Bone marrow (tissue), 2 donors: Measurements from ENCODE around the gene NT5E.
"Not testable (repeated sequence)": the region's sequence is repeated elsewhere in the genome, so short reads cannot be mapped to it uniquely, and the experiment has no call there.

ENCODE experiments used
- DNase-seq, 2 donors: peaks; one replicate each; lab custom pipeline; 2025; lab: John Stamatoyannopoulos, UW

Gene NT5E

GRCh38 chr6:85449818-85450759 lies at the start of gene NT5E:
TSS of gene NT5E (plus strand) at chr6:85450083. CDS start at chr6:85450140, 57 bp downstream.
- peak in 1 of 2 donors; percentile 58 for DNase-seq

DNA sequence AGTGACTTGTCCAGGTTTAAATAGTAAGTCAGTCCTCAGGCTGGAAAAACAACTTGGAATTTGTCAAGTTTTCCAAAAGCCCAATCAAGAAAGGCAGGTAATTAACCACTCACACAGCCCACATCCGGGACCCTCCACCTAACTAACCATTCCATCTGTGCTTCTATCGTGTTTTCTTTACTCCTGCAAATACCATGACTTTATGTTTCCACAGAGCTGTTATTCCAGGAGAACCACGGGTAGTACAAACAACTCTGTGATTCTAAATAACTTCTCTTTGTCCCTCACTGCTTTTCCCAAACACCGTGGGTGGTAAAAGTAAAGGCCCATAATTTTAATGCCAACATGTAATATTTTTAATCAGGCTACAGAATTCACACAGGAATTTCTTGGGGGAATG lies 49.6 kb upstream of the NT5E start:
- no peak for DNase-seq

GRCh38 chr6:85401186-85402021 lies 48.5 kb upstream of the NT5E start:
- DNase-seq = no peak

DNA sequence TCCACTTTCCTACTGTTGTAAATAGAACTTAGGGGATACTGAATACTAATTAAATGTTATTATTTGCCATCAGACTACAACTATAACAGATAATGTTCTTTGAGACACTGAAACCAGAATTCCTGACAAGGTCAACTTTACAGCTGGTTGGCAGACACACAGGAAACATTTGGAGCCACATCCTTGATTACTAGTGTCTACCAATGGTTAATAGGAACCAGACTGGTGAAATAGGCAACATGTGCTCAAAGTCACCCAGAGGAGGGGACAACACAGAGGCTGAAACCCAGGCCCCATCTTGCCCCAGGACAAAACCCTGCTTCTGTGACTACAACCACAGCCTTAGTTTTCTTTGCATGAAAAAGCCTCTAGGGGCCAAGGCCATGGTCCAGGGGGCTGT lies 47.8 kb upstream of the NT5E start:
- DNase-seq = no peak

DNA sequence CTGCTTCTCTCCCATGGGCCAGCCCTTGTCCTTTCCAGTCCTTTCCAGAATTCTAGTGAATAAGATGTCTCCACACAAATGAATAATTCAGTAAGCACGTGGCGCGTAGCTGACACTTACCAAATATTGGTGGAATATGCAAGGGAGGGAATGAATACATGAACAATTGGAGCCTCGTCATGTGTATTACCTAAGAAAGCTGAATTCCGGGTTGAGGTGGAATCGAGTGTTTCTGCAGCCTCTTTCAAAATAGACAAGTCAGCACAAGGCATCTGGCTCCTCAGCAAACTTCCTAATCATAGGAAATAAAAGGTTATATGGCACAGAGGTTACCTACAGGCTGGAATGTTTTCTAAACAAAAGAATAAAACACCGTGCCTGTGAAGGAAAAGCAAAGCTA lies 47.0 kb upstream of the NT5E start:
- no peak for DNase-seq

GRCh38 chr6:85403331-85404015 lies 46.4 kb upstream of the NT5E start:
- DNase-seq = no peak

DNA sequence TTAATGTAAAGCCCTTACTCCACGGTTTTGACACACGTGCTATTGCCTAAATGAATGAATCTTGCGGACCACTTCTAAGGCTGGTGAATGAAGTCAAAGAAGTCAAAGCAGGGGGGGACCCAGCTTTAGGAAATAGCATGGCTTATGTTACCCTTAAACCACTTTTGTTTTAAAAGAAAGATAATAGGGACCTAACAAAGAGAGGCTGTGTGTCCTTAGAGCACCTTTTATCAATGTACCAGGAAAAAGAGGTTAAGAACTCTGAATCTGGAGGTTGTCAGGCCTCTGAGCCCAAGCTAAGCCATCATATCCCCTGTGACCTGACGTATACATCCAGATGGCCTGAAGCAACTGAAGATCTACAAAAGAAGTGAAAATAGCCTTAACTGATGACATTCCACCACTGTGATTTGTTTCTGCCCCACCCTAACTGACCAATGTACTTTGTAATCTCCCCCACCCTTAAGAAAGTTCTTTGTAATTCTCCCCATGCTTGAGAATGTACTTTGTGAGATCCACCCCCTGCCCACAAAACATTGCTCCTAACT lies 45.8 kb upstream of the NT5E start:
- DNase-seq = not testable (repeated sequence)

DNA sequence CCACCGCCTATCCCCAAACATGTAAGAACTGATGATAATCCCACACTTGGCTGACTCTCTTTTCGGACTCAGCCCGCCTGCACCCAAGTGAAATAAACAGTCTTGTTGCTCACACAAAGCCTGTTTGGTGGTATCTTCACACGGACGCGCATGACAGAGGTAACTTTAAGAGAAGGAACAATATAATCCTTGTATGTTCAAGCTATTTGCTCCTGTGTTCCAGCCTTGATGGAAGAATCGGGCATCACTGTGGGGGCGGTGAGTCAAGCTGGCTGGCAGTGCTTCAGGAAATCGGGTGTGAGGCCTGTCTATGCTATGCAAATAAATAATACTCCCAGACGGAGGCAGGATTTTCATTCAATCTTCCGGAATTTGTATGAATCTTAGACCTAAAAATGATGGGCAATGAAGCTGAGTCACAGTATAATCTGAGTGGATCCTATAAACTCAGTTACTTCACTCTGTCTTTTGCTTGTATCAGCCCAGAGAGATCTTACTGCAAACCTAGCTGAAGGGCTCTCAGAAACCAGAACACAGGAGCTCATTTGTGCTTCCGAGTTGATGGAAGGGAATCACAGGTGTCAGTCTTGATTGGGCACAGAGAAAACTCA lies 45.2 kb upstream of the NT5E start:
- no peak for DNase-seq

GRCh38 chr6:85405175-85405852 lies 44.6 kb upstream of the NT5E start:
- no peak for DNase-seq

- no peak for DNase-seq
These were observed 44.1 kb upstream of the NT5E start for GRCh38 chr6:85405853-85406198.

- DNase-seq = no peak
These were observed 43.2 kb upstream of the NT5E start for GRCh38 chr6:85406641-85407075.

DNA sequence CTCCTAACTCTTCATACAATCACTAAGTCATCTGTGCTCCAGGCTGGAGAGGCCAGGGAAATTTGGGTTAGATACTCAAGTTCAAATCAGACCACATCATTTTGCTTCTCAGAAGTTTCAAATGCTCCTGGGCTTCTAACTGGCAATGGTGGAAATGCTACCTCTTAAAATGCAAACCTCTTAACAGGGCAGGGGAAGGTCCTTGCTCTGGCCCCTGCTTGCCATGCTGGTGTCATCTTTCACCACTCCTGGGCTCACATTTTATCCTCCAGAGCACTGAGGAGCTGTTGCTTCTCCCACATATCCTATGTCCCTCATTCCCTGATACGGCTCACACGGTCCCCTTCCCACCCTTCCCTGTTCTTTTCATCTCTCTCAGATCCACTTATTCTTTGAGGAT lies 41.8 kb upstream of the NT5E start:
- no peak for DNase-seq

DNA sequence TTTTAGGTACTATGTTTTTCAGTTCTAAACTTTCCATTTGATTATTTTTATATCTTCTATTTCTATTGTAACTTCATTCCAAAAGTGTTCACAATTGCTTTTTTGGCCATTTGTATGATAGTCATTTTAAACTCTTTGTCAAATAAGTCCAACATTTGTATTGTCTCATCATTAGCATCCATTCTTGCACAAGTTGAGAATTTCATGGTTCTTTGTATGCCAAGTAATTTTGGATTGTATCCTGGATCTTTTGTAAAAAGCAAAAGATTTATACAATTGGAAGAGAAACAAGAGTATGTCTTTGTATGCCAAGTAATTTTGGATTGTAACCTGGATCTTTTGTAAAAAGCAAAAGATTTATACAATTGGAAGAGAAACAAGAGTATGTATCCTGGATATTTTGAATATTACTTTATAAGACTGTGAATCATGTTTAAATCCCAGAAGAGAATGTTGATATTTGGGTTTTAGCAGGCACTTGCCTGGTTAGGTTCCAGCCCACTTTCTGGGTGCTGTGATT lies 36.9 kb upstream of the NT5E start:
- no peak for DNase-seq

- DNase-seq = no peak
These were observed 33.8 kb upstream of the NT5E start for GRCh38 chr6:85416049-85416448.

DNA sequence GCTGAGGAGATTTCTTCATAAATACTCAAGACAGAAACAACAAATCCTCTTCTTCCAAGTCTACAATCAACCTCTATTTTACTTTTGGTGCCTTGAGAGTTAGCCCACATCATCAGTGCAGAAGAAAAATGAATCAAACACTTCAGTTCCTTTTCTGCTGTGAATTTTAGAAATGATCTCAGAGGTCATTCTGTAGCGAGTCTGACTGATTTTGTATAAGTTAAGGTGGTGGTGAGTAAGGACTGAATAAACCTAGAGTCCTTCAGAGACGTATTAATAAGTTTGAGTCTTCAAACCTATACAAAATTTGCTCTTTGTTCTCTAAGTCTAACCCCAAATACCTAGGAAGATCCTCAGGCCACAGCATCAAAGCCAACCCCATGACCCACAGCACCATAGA lies 33.1 kb upstream of the NT5E start:
- DNase-seq = no peak

GRCh38 chr6:85417336-85417735 lies 32.5 kb upstream of the NT5E start:
- DNase-seq = no peak

- DNase-seq = no peak
These were observed 31.8 kb upstream of the NT5E start for GRCh38 chr6:85418059-85418458.

DNA sequence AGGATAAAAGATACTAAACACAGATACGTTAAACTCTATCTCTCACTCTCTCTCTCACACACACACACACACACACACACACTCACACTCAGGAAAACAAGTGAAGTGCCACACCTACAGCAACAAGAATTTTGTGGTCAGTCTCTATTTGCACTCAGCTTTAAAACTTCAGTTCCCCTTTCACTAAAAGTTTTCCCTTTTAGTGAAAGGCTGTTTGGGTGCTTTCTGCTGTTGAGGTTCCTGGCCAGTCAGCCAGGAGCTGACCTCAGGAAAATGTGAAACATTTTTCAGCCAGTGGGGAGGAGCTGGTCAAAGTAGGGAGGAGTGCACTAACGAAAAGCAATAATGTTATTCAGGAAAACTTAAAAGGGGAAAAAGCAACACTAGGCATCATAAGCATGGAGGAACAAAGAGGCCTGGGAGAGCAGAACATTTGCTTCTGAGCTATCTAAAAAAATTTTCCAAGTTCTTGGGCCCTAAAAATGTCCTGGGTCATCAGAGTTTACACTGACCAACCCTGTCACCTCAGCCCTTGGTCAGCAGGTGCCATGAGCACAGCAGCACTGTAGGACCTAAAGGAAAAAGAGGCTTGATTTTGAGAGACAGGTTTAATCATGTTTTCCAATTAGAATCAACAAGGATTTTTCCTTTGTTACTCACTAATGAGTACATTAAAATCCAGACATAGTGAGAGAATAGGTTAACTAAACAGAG lies 30.7 kb upstream of the NT5E start:
- DNase-seq = no peak

- DNase-seq = no peak
These were observed 29.3 kb upstream of the NT5E start for GRCh38 chr6:85420551-85420950.

DNA sequence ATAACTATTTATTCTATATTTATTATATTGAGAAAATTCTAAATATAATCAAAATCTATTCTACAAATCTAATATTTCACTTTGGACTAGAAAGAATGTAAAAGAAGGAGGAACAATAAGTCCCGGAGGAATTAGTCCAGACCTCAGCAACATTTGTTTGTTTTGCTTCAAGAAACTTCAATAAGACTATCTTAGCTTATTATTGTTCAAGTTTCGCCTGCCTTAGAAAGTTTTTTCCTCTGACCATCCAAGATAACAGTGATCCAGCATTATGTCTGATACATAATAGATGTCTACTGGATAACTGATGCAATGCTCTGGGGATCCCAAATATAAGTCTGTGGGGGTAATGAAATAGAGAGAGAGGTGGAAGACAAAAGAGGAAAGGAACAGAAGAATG lies 28.7 kb upstream of the NT5E start:
- no peak for DNase-seq
